Osteoblast (primary cell): ENCODE results near the gene ADAR. TPM values are rescaled to one million over a fixed set of nuclear protein-coding genes. Genes with fewer than 3 reads are reported as not detected.

Source experiments
- DNase-seq: peaks from one replicate; pipeline ENCODE4 v3.0.0; 2011; ENCODE audit warnings: low spot score, mixed read lengths; ENCODE audit not compliant: insufficient read length; ENCODE audit errors: missing footprints
- H2AFZ ChIP-seq: 2 replicates; pipeline ENCODE4 v1.6.0; 2011; ENCODE audit warnings: mild to moderate bottlenecking, low read length
- H3K27ac ChIP-seq: 2 replicates; pipeline ENCODE4 v1.5.1; 2011; ENCODE audit warnings: mild to moderate bottlenecking, low read depth, low read length, moderate library complexity
- H3K27me3 ChIP-seq: 2 replicates; pipeline ENCODE4 v1.6.0; 2012; ENCODE audit warnings: mild to moderate bottlenecking, control low read depth, inconsistent platforms, low read length, moderate library complexity; ENCODE audit not compliant: insufficient read depth
- H3K36me3 ChIP-seq: 2 replicates; pipeline ENCODE4 v1.5.1; 2011; ENCODE audit warnings: mild to moderate bottlenecking, low read length, control low read depth, moderate library complexity; ENCODE audit not compliant: insufficient read depth
- H3K4me1 ChIP-seq: 2 replicates; pipeline ENCODE4 v1.5.1; 2011; ENCODE audit warnings: mild to moderate bottlenecking, low read length, control low read depth, moderate library complexity; ENCODE audit not compliant: insufficient read depth
- H3K4me2 ChIP-seq: 2 replicates; pipeline ENCODE4 v1.6.0; 2011; ENCODE audit warnings: mild to moderate bottlenecking, low read length; ENCODE audit not compliant: insufficient read depth
- H3K4me3 ChIP-seq: fragments of 200-600 bp; sonication (generic); 3 replicates; pipeline ENCODE4 v1.5.1; 2012; ENCODE audit warnings: mild to moderate bottlenecking, low read length, inconsistent platforms; ENCODE audit not compliant: insufficient read depth
- H3K79me2 ChIP-seq: 2 replicates; pipeline ENCODE4 v1.6.0; 2012; ENCODE audit warnings: mild to moderate bottlenecking, low read length, control low read depth, inconsistent platforms; ENCODE audit not compliant: insufficient read depth
- H3K9me3 ChIP-seq: 2 replicates; pipeline ENCODE4 v1.5.1; 2011; ENCODE audit warnings: low read depth, low read length, control low read depth
- H4K20me1 ChIP-seq: 2 replicates; pipeline ENCODE4 v1.6.0; 2012; ENCODE audit warnings: mild to moderate bottlenecking, low read length, control low read depth; ENCODE audit not compliant: insufficient read depth
- total RNA-seq: library from RNA; depleted of rRNA; stranded (reverse); fragments of >200 nt; gene quantifications from 2 replicates; pipeline ENCODE4 v1.2.3, GENCODE V29; 2012
- TF ChIP-seq, protein P1 (sequence below): IDR thresholded peaks from 2 replicates; pipeline ENCODE4 v1.5.1; 2011; ENCODE audit warnings: mild to moderate bottlenecking, low read depth, low read length, moderate library complexity; ENCODE audit errors: extremely low read depth

ADAR gene
- total RNA-seq, 1 donor, result 118 TPM

DNA sequence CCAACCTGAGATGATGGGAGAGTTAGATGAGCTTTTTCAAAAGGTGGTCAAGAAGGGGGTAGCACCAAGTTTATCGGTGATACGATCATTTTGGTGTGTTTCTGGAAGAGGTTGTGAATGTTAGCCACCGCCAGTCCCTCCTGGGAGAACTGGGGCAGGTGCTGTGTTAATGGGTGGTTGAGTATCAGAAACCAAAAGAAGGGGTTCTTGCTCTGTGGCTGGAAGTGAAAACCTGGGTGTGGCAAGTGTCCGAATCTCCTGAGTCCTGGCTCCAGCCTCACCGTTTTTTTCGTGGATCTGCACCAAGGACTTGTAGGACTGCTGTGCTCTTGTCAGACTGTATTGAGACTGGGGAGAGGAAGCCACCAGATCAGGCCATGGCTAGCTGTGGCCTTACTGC lies 57.3 kb downstream of the ADAR start:
- Histone ChIP-seq H3K4me1 (peaks cover 5% of the 10 kb centered on the region), H3K4me3 (no peak overlapping the region), H2AFZ (no peak overlapping the region), H3K36me3 (peaks cover 69% of the 10 kb centered on the region), H3K4me2 (no peak overlapping the region), H4K20me1 (peaks cover 22% of the 10 kb centered on the region), H3K9me3 (no peaks in the 10 kb centered on the region), H3K27me3 (no peaks in the 10 kb centered on the region), H3K79me2 (peaks cover 12% of the 10 kb centered on the region), H3K27ac (no peak overlapping the region)
- no peak for DNase-seq
- TF ChIP-seq, protein P1, sequence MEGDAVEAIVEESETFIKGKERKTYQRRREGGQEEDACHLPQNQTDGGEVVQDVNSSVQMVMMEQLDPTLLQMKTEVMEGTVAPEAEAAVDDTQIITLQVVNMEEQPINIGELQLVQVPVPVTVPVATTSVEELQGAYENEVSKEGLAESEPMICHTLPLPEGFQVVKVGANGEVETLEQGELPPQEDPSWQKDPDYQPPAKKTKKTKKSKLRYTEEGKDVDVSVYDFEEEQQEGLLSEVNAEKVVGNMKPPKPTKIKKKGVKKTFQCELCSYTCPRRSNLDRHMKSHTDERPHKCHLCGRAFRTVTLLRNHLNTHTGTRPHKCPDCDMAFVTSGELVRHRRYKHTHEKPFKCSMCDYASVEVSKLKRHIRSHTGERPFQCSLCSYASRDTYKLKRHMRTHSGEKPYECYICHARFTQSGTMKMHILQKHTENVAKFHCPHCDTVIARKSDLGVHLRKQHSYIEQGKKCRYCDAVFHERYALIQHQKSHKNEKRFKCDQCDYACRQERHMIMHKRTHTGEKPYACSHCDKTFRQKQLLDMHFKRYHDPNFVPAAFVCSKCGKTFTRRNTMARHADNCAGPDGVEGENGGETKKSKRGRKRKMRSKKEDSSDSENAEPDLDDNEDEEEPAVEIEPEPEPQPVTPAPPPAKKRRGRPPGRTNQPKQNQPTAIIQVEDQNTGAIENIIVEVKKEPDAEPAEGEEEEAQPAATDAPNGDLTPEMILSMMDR, result no peak

DNA sequence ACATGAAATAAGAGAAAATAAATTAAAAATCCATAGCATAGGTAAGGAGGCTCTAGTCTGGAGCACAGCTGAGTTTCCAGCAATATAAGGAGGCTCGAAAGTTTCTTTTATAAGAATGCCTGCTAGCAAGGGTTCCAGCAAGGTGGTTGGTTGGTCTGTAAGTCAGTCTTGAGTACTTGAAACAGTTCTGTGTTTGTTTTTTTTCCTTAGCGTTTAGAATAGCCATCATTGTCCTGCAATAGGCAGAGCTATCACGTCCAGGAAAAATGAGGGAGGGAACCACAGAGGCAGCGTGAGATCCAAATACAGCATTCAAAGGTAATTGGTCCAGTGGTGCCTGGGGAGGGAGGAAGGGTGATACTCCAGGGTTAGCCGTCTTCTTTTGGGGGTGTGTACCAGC lies 57.9 kb downstream of the ADAR start:
- no peak overlapping the region for H2AFZ ChIP-seq
- H3K4me2 ChIP-seq, result no peak overlapping the region
- H3K27me3 ChIP-seq, result no peaks in the 10 kb centered on the region
- H3K9me3 ChIP-seq, result no peaks in the 10 kb centered on the region
- H3K27ac ChIP-seq, result no peak overlapping the region
- no peak overlapping the region for H3K4me3 ChIP-seq
- no peak for DNase-seq
- peaks cover 63% of the 10 kb centered on the region for H3K36me3 ChIP-seq
- H3K4me1 ChIP-seq, result peaks cover 5% of the 10 kb centered on the region
- TF ChIP-seq, protein P1, result no peak
- H4K20me1 ChIP-seq, result peaks cover 18% of the 10 kb centered on the region
- H3K79me2 ChIP-seq, result peaks cover 6% of the 10 kb centered on the region

DNA sequence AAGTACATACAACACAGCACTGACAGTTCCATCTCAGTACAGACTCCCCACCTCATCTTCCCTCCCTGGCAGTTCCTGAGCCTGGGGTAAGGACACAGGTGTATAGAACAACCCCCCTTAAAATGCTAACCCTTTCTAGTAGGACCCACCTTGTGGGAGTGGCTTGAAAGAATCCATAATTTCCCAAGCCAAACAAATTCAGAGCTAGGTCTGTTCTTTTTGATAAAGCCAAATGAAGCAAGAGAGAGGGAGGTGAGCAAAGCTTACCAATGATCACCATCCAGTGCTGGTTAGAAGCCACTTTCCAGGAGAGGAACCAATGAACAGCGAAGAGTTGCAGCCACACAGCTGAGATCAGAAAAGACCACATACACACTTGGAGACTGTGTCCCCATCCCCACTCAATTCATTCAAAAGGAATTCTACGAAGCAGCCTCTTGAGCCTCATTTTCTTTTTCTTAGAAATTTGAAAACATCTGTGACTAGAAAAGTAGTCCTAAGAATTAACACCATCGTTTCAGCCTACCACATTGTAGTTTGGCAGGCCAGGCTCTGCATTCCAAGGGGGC lies 58.7 kb downstream of the ADAR start:
- H3K4me2 ChIP-seq, result no peak overlapping the region
- H3K27ac ChIP-seq, result no peak overlapping the region
- TF ChIP-seq, protein P1, result no peak
- no peak for DNase-seq
- H3K4me3 ChIP-seq, result no peak overlapping the region
- H3K9me3 ChIP-seq, result no peaks in the 10 kb centered on the region
- peaks cover 5% of the 10 kb centered on the region for H3K4me1 ChIP-seq
- H3K36me3 ChIP-seq, result peaks cover 55% of the 10 kb centered on the region
- H3K79me2 ChIP-seq, result peaks cover under 1% of the 10 kb centered on the region
- H4K20me1 ChIP-seq, result peaks cover 14% of the 10 kb centered on the region
- H2AFZ ChIP-seq, result no peak overlapping the region
- H3K27me3 ChIP-seq, result peaks cover 5% of the 10 kb centered on the region

DNA sequence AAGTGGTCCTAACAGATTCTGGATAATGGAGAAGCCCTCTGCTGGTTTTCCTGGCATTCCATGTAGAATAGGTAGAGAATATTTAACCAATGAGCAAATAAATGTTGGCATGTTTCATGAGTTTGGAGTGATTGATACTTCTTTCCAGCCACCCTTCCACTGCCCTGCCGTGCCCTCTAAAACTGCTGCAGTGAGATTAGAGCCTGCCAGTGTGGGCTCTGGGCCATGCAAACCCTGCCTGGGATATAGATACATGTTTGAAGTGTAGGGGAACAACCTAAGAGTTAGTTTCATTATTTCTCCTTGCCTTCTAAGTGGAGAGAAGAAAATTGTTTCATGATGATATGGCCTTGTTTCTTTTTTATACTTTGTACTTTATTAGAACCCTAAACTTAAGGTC lies 60.0 kb downstream of the ADAR start:
- Histone ChIP-seq H3K4me1 (peaks cover 5% of the 10 kb centered on the region), H3K9me3 (no peaks in the 10 kb centered on the region), H3K4me3 (no peak overlapping the region), H3K4me2 (no peak overlapping the region), H3K36me3 (peaks cover 43% of the 10 kb centered on the region), H2AFZ (no peak overlapping the region), H3K27me3 (peaks cover 7% of the 10 kb centered on the region), H3K27ac (no peak overlapping the region), H3K79me2 (no peaks in the 10 kb centered on the region), H4K20me1 (peaks cover 14% of the 10 kb centered on the region)
- no peak for DNase-seq
- TF ChIP-seq, protein P1, result no peak
